Activated CD8-positive, alpha-beta memory T cell treated with anti-CD3 and anti-CD28 coated beads, Interleukin-2, amount 50 U/mL, for 24 hours (primary cell): ENCODE measurements around the gene CD6.

Experiments
- DNase-seq: peaks from one replicate; pipeline ENCODE4 v3.0.0-alpha.2; 2020; ENCODE audit errors: extremely low read depth

CD6 gene

DNA sequence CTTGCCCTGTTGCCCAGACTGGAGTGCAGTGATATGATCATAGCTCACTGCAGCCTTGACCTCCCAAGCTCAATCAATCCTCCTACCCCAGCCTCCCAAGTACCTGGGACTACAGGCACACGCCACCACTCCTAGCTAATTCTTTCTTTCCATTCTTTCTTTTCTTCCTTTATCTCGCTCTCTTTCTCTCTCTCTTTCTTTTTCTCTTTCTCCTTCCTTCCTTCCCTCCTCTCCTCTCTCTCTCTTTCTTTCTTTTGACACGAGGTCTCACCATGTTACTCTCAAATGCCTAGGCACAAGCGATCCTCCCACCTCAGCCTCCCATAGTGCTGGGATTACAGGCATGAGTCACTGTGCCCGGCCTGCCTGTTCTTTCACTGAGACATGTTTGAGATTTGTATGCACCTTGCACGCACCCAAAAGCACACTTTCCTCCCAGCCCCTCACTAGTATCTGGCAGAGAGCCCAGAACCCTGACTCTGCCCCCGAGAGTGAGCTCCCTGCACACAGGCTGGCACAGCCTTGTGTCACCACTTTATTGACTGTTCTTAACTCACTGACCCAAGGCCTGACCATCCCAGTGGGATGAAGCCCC is 56.8 kb downstream of the CD6 start:
- no peak for DNase-seq

DNA sequence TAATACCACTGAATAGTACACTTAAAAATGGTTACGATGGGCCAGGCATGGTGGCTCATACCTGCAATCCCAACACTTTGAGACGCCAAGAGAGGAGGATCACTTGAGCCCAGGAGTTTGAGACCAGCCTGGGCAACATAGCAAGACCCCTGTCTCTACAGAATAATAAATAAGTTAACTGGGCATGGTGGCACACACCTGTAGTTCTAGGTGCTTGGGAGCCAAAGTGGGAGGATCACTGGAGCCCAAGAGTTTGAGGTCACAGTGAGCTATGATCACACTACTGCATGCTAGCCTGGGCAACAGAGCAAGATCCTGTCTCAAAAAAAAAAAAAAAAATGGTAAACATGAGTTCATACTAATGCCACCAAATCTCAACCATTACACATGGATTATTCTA is 61.3 kb downstream of the CD6 start:
- DNase-seq = no peak

DNA sequence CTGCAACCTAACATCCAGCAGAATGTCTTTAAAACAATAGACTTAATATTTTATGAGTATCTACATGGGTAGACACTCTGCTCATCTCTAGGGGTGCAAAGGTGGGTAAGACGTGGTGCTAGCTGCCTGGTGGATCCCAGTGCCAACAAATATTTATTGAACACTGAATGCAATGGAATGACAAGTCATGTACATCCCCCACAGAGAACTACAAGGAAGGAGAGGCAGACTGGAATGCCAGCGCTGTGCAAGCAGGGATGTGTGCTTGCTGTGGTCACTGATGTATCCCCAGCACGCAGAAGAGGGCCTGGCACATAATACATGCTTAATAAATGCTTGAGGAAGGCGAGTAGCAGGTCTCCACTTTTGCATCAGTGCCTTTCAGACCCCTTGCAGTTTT is 61.9 kb downstream of the CD6 start:
- DNase-seq = no peak

DNA sequence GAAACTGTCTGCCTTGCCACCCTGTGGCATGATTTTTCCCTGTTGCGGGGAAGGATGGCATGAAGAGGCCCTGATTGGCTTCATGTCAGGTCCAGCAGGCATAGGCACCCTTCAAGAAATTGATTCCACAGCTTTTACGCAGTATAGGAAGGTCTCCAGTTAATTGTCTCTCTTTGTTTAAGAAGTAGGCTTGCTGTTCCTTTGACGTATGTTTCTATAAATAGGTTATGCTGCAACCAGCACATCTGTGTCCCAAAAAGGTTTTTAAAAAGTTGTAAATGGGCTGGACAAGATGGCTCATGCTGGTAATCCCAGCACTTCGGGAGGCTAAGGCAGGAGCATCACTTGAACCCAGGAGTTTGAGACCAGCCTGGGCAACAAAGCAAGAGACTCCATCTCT is 62.6 kb downstream of the CD6 start:
- DNase-seq = no peak

DNA sequence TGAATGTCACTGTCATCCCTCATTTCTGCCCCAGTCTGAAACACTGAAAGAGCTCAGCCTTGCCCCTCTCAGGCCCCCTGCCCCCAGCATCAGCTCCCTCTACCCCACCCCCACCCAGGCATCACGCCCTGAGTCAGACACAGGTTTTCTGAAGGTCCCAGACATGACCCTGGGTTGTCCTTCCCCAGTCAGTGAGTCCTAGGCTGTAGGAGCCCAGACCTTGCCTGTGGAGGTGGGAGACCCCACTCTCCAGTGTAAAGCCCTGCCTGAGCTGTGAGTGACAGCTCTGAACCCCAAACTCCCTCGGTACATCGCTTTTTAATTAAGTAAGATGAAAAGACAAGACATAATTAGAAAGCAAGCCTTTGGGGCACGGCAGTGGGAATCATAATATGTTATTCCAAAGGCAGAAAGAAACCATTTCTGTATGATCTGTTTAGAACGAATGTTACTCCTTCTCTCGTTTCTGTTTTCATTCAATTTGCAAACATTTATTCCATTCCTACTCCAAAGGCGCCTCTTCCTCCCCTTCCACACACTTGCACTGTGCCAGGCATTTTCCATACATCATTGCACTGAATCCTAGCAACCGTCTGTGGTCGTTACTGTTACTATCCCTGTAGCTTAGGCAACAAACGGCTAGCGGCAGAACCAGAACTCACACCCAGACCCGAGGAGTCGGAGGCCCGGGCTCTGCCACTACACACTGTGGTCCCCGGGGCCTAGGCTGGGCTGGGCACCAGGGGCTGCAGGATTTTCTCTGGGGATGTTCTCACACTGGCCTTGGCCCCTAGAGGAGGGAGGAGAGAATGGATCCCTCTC is 63.4 kb downstream of the CD6 start:
- no peak for DNase-seq

DNA sequence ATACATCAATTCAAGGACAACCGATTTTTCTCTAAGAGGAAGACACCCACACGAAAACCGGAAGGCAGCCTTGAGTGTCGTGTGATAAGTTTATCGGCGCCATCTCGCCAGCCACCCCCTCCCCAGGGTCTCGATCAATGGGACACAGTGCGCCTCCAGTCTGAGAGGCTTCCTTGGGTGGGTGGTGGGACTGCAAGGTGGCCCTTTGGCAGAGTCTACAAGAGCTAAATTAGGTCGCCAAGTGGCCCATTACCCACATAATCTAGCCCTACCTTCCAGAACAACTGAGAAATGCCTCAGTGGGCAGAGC is 64.0 kb downstream of the CD6 start:
- DNase-seq = no peak

DNA sequence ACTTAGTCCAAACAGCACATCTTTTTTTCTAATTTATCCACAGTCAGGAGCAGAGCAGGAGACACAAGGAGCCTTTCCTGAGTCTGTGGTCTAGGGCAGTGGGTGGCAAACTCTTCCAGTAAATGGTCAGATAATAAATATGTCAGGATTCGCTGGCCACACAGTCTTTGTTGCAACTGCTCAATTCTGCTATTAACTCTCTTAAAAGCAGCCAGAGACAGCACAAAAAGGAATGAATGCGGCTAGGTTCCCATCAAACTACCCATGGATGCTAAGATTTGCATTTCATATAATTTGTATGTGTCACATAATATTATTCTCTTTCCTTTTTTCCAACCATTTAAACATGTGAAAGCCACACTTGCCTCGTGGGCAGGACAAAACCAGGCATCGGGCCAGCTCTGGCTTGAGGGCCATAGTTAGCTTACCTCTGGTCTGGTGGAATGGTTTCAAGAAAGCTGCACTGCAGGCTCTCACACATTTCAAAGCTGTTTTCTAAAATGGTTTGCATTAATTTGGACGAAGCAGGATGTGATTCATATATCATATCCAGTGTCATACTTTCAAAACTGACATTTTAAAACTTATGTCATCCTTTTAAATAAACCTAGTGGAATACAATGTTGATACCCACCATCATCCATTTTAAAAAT is 66.1 kb downstream of the CD6 start:
- no peak for DNase-seq

DNA sequence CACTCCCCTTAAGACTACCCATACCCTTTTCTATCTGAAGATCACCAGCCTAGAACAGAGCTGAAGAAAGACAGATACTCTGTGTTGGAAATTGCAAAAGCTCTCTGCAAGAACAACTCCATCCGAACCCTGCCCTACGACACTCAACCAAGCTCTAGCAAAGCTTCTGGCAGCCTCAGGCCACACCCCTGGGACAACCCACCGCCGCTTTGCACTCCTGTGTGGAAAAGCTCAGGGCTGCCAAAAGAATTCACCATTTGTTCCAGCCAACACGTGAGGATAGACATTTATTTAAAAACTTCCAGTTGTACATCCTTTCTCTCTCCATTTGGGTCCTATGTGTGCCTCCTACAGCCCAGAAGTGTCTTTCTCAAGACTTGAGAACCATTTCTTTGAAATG is 68.4 kb downstream of the CD6 start:
- no peak for DNase-seq

DNA sequence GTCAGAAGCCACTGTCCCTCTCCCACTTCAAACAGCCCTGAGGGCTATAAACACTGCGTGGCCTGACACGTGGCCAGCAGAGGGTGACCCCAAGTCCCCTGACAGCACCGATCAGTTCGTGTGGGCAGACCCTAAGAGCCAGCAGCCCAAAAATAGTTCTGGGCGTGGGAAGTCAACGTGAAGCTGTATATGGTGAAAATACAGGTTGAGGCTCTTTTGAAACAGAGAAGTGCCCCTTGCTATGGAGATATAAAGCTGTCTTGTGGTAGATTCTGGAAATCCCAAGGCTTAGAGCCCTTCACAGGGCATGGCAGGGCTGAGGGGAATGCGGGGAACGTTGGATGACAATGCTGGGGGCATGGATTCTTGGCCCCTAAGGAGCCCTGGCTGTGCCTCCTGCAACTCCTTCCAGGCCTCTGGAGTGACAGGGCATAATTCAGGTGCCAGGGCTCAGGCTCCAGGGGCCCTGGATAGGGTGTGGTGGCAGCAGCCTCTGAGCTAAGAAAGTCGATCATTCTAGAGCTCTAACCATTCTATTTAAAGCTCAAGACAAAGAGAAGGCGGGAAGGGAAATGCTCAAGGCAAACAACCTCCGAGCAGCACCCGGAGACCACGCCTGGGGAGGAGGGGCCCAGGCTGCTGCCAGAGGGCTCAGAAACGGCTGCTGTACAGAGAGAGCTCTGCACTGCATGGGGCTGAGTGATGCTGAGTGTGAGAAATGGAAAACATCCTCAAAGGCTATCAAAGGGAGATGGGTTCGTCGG is 70.5 kb downstream of the CD6 start:
- DNase-seq = no peak

DNA sequence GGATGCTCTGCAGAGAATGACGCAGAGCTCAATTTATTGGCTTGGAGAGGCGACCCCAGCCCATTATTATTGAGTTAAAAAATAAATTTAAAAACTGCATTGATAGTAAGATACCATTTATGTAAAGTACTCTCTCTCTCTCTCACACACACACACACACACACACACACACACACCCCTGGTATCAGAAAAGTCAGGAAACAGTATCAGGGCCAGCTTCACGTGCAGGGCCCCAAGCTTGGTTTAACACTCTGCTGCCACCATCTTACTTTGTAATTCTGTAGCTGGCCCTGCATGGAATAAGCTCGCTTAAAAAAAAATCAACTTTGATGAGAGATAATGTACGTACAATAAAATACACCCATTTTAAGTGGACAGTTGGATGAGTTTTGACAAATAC is 71.1 kb downstream of the CD6 start:
- no peak for DNase-seq

DNA sequence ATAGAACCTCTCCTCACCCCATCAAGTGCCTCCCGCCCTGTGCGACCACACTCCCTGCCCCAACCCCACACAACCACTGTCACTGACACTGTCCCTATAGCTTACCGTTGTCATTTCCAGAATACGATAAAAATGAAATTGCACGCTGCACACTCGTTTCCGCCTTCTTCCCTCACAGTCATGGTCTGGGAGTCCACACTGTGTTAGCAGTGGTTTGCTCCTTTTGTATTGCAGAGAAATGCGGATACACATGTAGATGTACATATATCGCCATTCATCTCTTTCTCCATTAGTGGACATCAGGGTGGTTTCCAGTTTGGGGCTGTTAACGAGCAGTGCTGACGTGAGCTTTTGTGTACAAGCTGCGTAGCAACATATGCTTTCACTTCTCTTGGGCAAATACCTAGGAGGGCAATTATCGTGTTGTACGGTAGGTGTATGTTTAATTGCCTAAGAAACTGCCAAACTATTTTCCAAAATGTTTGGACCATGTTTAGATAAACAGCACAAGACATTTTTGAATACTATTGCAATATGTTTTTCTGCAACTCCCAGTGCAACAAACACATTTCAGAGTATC is 71.6 kb downstream of the CD6 start:
- DNase-seq = no peak

DNA sequence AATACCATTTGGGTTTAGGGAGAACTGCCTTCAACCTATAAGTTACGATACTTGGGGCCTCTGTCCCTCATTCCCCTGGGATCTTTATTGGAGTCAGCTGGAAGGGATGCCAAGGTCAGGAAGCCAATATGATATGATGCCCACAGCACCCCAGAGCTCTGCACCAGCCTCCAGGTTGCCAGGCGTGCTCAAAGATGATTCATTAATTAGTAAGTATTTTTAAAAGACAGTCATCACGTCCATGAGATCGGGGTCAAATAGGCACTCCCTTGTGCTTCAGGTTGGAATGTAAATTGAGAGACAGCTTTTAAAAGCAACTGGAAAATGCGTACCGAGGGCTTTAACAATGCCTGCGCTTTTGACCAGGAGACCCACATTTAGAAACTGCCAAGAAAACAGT is 73.8 kb downstream of the CD6 start:
- no peak for DNase-seq

DNA sequence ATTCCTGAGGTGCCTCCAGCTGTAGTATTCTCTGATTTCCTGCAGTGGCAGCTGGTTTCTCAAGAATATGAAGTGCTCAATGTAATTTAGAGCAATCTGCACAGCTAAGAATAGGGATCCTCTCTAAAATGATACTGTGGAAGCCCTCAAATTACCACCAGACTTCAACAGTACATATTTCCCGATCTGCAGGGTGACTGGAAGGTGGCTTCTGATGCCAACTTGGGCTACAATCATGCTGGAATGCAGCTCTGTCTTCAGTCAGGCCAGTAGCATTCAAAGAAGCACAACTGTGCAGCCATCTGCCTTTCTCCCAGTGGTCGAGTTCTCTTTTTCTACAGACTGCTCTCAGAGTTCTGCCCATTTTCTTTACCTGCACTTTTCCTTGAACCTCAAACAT is 75.4 kb downstream of the CD6 start:
- no peak for DNase-seq

DNA sequence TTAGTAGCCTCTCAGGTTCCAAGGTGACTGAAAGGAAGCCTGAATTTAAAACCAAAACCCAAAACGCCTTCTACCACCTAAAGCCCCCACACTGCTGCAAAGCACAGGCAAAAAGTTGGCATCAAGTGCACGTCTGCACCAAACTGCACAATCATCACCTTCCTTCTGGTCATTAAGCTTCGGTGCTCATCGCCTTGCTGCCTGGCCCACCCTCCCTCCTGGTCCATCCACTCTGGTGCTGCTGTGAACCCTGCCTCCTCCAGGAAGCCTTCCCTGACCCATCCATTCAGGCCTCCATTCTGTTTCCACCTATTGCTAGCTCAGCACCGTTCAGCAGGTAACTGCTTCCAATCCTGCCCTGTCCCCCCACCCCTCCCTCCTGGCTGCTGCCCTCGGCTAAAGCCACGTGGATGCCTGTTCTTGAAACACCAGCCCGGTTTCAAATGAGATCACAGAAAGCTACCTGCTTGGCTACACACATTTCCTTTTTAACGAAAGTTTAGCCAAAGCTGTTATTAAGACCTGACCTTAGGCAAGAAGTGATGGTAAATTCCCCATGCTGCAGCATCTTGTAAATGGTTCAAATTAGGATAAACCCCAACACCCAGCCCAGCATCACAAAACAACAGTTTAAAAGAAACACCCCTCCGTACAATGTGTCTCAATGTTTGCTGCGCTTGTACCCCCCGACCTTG is 77.0 kb downstream of the CD6 start:
- no peak for DNase-seq

DNA sequence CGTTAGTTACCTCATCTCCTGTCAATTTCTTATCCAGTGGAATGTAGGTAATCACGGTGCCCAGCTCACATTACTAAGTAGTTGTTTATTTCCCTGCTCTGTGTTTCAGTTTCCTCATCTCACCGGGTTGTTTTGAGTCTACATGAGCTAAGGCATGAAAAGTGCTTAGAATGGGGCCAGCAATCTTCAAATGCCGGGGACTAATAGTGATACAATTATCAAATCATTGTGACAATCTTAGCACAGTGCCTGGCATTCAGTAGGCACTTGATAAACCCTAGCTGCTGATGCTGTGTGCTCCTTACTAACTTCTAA is 77.5 kb downstream of the CD6 start:
- no peak for DNase-seq

DNA sequence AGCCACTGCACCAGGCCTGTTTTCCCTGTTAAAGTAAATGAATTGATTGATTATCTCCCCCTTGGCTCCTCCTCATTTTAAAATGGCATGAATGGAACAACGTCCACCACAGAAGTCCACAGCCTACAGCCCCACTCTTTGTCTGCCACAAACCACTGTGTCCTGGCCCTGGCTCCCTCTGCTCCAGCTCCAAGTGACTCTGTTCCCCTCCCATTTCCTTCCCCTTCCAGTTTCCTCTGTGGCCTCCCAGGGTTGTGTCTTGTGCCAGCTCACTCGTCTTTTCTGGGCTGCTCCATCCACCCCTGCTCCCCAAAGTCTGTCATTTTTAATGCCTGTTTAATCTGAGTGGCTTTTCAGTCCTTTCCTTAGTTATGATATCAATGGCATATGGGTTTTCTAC is 78.4 kb downstream of the CD6 start:
- no peak for DNase-seq

DNA sequence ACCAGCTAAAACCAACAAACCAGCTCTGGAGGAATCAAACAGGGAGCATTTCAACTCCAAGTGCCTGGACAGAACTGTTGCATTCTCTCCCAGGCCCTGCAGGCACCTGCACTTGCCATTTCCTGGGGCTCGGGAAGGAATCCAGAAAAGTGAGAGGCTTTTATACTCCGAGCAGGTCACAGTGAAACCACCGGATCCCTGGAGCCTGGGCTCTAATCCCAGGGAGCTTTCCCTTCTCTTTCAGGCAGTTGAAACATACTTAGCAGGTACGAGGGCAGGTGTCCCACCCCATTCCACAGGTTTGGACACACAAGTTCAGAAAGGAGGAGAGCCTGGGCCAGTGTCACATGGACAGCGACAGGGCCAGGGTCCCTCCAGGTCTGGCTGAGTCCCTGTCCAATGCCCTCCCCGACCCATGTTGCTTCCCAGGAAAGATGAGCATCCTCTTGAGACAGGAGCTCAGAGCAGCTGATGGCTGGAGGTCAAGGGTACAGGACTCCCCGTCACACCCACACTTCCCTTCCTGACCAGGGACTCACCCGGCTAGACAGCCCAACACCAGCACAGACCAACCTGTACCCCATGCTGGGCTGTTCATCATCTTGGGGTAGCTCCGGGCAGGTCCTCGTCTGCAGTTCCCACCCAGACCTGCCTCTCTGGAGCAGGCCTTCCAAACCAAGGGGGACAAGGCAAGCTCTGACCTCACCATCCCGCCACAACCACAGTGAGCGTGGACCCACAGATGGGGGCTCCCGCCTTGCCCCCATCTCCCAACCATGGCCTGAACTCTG is 80.9 kb downstream of the CD6 start:
- no peak for DNase-seq

DNA sequence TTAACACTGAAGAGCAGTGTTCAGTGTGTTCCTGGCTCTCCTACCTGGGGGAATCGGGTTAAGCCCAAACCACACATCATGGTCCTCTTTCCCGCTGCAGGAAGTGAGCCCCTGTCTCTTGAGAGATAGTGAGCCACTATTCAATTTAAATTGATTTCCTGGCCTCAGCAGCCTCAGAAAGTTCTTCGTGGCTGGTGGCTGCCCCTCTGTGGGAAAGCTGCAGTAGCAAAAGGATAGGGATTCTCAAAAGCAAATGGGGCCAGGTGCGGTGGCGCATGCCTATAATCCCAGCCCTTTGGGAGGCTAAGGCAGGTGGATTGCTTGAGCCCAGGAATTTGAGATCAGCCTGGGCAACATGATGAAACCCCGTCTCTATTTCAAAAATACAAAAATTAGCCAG is 81.7 kb downstream of the CD6 start:
- no peak for DNase-seq

DNA sequence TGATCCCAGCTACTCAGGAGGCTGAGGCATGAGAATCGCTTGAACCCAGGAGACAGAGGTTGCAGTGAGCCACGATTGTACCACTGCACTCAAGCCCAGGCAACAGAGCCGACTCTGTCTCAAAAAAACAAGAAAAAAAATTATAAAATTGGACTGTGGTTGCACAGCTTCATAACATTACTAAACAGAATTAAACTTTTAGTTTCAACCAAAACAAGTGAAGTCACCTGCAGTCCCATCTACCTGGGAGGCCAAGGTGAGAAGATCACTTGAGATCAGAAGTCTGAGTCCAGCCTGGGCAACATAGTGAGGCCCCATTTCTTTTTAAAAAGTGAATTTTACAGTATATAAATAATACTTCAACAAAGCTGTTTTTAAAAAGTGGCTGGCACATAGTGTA is 83.0 kb downstream of the CD6 start:
- DNase-seq = no peak

DNA sequence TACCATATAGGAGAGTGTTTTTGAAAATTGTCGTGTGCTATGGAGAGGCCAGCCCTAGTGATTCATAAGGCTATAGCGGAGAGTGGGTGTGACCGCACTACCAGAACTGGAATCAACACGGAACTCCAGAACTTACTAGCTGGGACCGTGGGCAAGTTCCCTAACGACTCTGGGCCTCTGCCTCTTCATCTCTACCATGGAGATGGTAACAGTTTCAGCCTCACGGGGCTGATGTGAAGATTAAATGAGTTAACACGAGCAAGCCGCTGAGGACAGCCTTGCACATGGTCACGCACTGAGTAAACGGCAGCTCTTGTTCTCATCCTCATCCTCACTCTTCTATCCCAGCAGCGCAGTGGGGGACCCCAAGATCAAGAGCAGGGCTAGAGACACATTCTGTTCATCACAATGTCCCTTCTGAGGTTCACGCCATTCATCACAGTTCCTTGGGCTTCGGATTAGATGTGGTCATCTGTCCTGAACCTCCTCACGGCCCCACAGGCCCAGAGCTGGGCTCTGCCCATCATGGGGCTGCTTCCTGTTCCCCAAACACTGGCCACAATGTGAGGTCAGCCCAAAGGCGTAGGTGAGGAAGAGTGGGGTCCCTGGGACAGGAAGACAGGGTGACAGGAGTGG is 83.6 kb downstream of the CD6 start:
- DNase-seq = peak; percentile 20

DNA sequence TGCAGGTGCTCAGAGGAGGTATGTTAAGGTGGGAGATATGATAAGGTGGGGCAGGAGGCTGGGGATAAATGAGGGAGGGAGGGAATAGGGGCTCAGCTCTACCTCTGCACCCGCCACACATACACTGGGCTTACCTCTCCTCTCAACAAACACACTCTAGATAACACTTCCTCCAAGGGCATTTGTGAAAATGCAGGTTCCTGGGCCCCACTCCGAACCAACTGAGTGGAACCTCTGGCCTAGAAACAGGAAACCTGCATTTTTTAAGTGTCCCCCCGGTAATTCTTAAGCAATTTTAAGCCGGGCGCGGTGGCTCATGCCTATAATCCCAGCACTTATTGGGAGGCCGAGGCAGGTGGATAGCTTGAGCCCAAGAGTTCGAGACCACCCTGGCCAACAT is 84.3 kb downstream of the CD6 start:
- no peak for DNase-seq
